IMR-90 (cell line): Measurements from ENCODE around the gene DDX54. TPM values are rescaled to one million over a fixed set of nuclear protein-coding genes. Genes with fewer than 3 reads are reported as not detected.

Experiments
- ATAC-seq: fragments of 200-7000 bp; cut with Tn5 transposase; 2 replicates; pipeline ENCODE4 v1.9.1; 2020; ENCODE audit warnings: low read depth, mild to moderate bottlenecking, moderate library complexity
- BruUV-seq: library from RNA; stranded (reverse); fragments of 400-500 nt; replicated peaks from 2 replicates; lab custom pipeline; 2021; lab: Mats Ljungman, UMichigan
- CTCF ChIA-PET: fragments of 300-600 bp; formaldehyde crosslinking; extraction: SDS; loops from one replicate; lab custom pipeline; 2021; ENCODE audit warnings: antibody characterized with exemption; lab: Yijun Ruan, JAX
- POLR2A ChIA-PET: fragments of 300-600 bp; sonication (Branson Sonifier 250); formaldehyde crosslinking; loops from one replicate; lab custom pipeline; 2022; ENCODE audit warnings: antibody characterized with exemption; ENCODE audit not compliant: unreplicated experiment; lab: Charles Lee
- DNase-seq: peaks from one replicate; pipeline ENCODE4 v3.0.0; 2013
- H2AFZ ChIP-seq: replicated peaks from 2 replicates; pipeline ENCODE3; 2013; ENCODE audit warnings: low read length, mild to moderate bottlenecking; ENCODE audit not compliant: poor library complexity
- H2AK5ac ChIP-seq: 2 replicates; pipeline ENCODE4 v1.6.1; 2013; ENCODE audit warnings: low read depth, low read length, inconsistent platforms
- H2AK9ac ChIP-seq: replicated peaks from 2 replicates; pipeline ENCODE3; 2013; ENCODE audit warnings: mild to moderate bottlenecking, low read depth, low read length, moderate library complexity; ENCODE audit not compliant: poor library complexity
- H2BK120ac ChIP-seq: 2 replicates; pipeline ENCODE4 v1.6.1; 2013; ENCODE audit warnings: low read depth, low read length, inconsistent platforms
- H2BK15ac ChIP-seq: 3 replicates; pipeline ENCODE4 v1.6.1; 2013; ENCODE audit warnings: low read depth, low read length, inconsistent platforms
- H2BK20ac ChIP-seq: 2 replicates; pipeline ENCODE4 v1.6.1; 2013; ENCODE audit warnings: low read depth, mild to moderate bottlenecking, inconsistent platforms, low read length, moderate library complexity
- H2BK5ac ChIP-seq: 2 replicates; pipeline ENCODE4 v1.6.1; 2013; ENCODE audit warnings: mild to moderate bottlenecking, low read depth, low read length, inconsistent platforms; ENCODE audit not compliant: poor library complexity, severe bottlenecking
- H3K14ac ChIP-seq: replicated peaks from 2 replicates; pipeline ENCODE4 v1.6.1; 2013; ENCODE audit warnings: low read depth, low read length, inconsistent platforms
- H3K18ac ChIP-seq: 2 replicates; pipeline ENCODE4 v1.6.1; 2013; ENCODE audit warnings: low read depth, low read length, control low read depth
- H3K23ac ChIP-seq: 2 replicates; pipeline ENCODE4 v1.6.1; 2013; ENCODE audit warnings: low read depth, low read length, inconsistent platforms
- H3K27ac ChIP-seq: 2 replicates; pipeline ENCODE4 v1.5.1; 2013; ENCODE audit warnings: mild to moderate bottlenecking, control low read depth, low read length; ENCODE audit not compliant: insufficient read depth
- H3K27me3 ChIP-seq: 2 replicates; pipeline ENCODE4 v1.6.1; 2013; ENCODE audit warnings: low read length; ENCODE audit not compliant: control insufficient read depth, insufficient read depth
- H3K36me3 ChIP-seq: 2 replicates; pipeline ENCODE4 v1.6.1; 2013; ENCODE audit warnings: low read length, mixed read lengths; ENCODE audit not compliant: control insufficient read depth, insufficient read depth
- H3K4ac ChIP-seq: 2 replicates; pipeline ENCODE4 v1.6.1; 2013; ENCODE audit warnings: low read depth, low read length, inconsistent platforms
- H3K4me1 ChIP-seq: 2 replicates; pipeline ENCODE4 v1.6.1; 2013; ENCODE audit warnings: low read length, mixed read lengths; ENCODE audit not compliant: control insufficient read depth, insufficient read depth
- H3K4me2 ChIP-seq: 2 replicates; pipeline ENCODE4 v1.6.1; 2013; ENCODE audit warnings: low read depth, mild to moderate bottlenecking, control low read depth, low read length, moderate library complexity
- H3K4me3 ChIP-seq: 2 replicates; pipeline ENCODE4 v1.5.1; 2013; ENCODE audit warnings: low read depth, mild to moderate bottlenecking, control low read depth, low read length, moderate library complexity; ENCODE audit not compliant: insufficient read depth
- H3K56ac ChIP-seq: 2 replicates; pipeline ENCODE4 v1.6.1; 2013; ENCODE audit warnings: low read length, inconsistent platforms; ENCODE audit not compliant: insufficient read depth; ENCODE audit errors: extremely low read depth
- H3K79me1 ChIP-seq, 2 experiments: 2 replicates each; pipeline ENCODE4 v1.6.1; 2013; ENCODE audit warnings: low read length in 2 of 2, inconsistent platforms in 1 of 2, low read depth in 1 of 2
- H3K9ac ChIP-seq: 2 replicates; pipeline ENCODE4 v1.6.1; 2013; ENCODE audit warnings: low read depth, low read length, control low read depth
- H3K9me1 ChIP-seq: 2 replicates; pipeline ENCODE4 v1.6.1; 2013; ENCODE audit warnings: low read length, inconsistent platforms; ENCODE audit not compliant: insufficient read depth
- H3K9me3 ChIP-seq: 2 replicates; pipeline ENCODE4 v1.6.1; 2013; ENCODE audit warnings: low read length; ENCODE audit not compliant: control insufficient read depth, insufficient read depth
- H4K20me1 ChIP-seq: 2 replicates; pipeline ENCODE4 v1.6.1; 2013; ENCODE audit warnings: low read length, inconsistent platforms; ENCODE audit not compliant: insufficient read depth
- H4K5ac ChIP-seq: 2 replicates; pipeline ENCODE4 v1.6.1; 2013; ENCODE audit warnings: mild to moderate bottlenecking, low read depth, low read length, control low read depth
- H4K8ac ChIP-seq, 2 experiments: 2 replicates each; pipeline ENCODE4 v1.6.1; 2013; ENCODE audit warnings: low read depth in 2 of 2, low read length in 2 of 2, control low read depth in 1 of 2, inconsistent platforms in 1 of 2
- H4K91ac ChIP-seq: 2 replicates; pipeline ENCODE4 v1.6.1; 2013; ENCODE audit warnings: low read depth, low read length, inconsistent platforms; ENCODE audit not compliant: insufficient read depth
- BHLHE40 ChIP-seq: fragments of 150-350 bp; IDR thresholded peaks from 2 replicates; pipeline ENCODE4 v1.6.1; 2016; ENCODE audit warnings: mild to moderate bottlenecking, low read depth, low read length
- CEBPB ChIP-seq: IDR thresholded peaks from 2 replicates; pipeline ENCODE4 v1.6.1; 2012; ENCODE audit warnings: low read depth, low read length, improper control_type of control experiment
- FOS ChIP-seq: fragments of 150-350 bp; IDR thresholded peaks from 2 replicates; pipeline ENCODE4 v1.6.1; 2016; ENCODE audit warnings: low read depth, low read length
- MAFK ChIP-seq: IDR thresholded peaks from 2 replicates; pipeline ENCODE4 v1.6.1; 2012; ENCODE audit warnings: low read depth, low read length, improper control_type of control experiment
- MAZ ChIP-seq: IDR thresholded peaks from 2 replicates; pipeline ENCODE4 v1.6.1; 2012; ENCODE audit warnings: low read depth, mild to moderate bottlenecking, low read length, improper control_type of control experiment, moderate library complexity, borderline replicate concordance
- MXI1 ChIP-seq: IDR thresholded peaks from 2 replicates; pipeline ENCODE4 v1.6.1; 2012; ENCODE audit warnings: low read depth, mild to moderate bottlenecking, low read length, moderate library complexity, borderline replicate concordance
- RCOR1 ChIP-seq: IDR thresholded peaks from 2 replicates; pipeline ENCODE4 v1.6.1; 2012; ENCODE audit warnings: mild to moderate bottlenecking, low read length, improper control_type of control experiment; ENCODE audit not compliant: insufficient replicate concordance
- SMC3 ChIP-seq: fragments of 150-350 bp; IDR thresholded peaks from 2 replicates; pipeline ENCODE4 v1.6.1; 2016; ENCODE audit warnings: low read depth, mild to moderate bottlenecking, antibody characterized with exemption, low read length, moderate library complexity
- WGBS, 2 experiments: methylation state at CpG; one replicate each; pipeline versions ENCODE4 v1.1.5 to v1.1.7; 2013; ENCODE audit warnings: missing lambda C conversion rate in 2 of 2; ENCODE audit not compliant: insufficient read length in 1 of 2; ENCODE audit errors: extremely low coverage in 2 of 2; 5-methylcytosine and 5-hydroxymethylcytosine counted together
- dilution Hi-C: fragments of 300-500 bp; cut with HindIII; formaldehyde crosslinking; loops from one replicate; pipeline ENCODE4 v1.14.3; 2018; ENCODE audit warnings: low sequenced_read_pairs; ENCODE audit not compliant: unreplicated experiment
- in situ Hi-C: fragments of 300-500 bp; cut with MboI; formaldehyde crosslinking; loops from 3 replicates; pipeline ENCODE4 v1.14.3; 2019; ENCODE audit warnings: low sequenced_read_pairs, inconsistent platforms, mixed read lengths
- intact Hi-C: fragments of 100-400 bp; cut with micrococcal nuclease; formaldehyde crosslinking; loops from 2 replicates; pipeline ENCODE4 v1.10.0; 2022
- polyA plus RNA-seq, 3 experiments: library from polyadenylated mRNA; depleted of rRNA; stranded (reverse); fragments of >200 nt; gene quantifications; 2 replicates each; pipeline ENCODE4 v1.2.3, GENCODE V29; 2012; ENCODE audit warnings: low replicate concordance in 1 of 3
- total RNA-seq: library from RNA; depleted of rRNA; stranded (reverse); fragments of >200 nt; gene quantifications from 2 replicates; pipeline ENCODE4 v1.2.3, GENCODE V29; 2012
- TF ChIP-seq, protein P1 (sequence below): conservative IDR thresholded peaks from 2 replicates; pipeline ENCODE4 v1.5.1; 2012; ENCODE audit warnings: mild to moderate bottlenecking, low read depth, low read length, improper control_type of control experiment
- TF ChIP-seq, protein P2 (sequence below): fragments of 150-350 bp; IDR thresholded peaks from 2 replicates; pipeline ENCODE4 v1.6.1; 2017; ENCODE audit warnings: mild to moderate bottlenecking, antibody characterized with exemption, low read length, low read depth
- TF ChIP-seq, protein P3 (sequence below): fragments of 150-350 bp; IDR thresholded peaks from 2 replicates; pipeline ENCODE4 v1.6.1; 2016; ENCODE audit warnings: low read depth, mild to moderate bottlenecking, low read length, moderate library complexity, borderline replicate concordance

DDX54 gene
- total and polyA plus RNA-seq, 2 of the 4 experiments (the other 2 are of a cell fraction): 23.8 to 47.5 TPM

DNA sequence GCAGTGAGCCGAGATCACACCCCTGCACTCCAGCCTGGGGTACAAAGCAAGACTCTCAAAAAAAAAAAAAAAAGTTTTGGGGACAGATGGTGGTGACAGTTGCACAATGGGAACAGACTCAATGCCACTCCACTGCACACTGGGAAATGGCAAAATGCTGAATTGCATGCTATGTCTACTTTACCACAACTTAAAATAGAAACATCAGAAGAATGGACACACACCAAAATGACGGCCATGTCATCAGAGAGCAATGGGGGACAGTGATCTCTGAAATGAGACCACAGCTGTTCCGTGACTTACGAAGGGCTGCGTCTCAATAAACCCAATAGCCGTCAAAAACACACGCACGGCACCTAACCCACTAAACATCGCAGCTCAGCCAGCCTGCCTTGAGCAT, 13.7 kb downstream of the DDX54 start:
- Histone ChIP-seq H4K91ac (no peak overlapping the region), H2AK9ac (no peak overlapping the region), H3K9ac (no peak overlapping the region), H3K4me1 (peaks cover 2% of the 10 kb centered on the region; the same call in 1 of the 2 replicates), H3K9me3 (peaks cover under 1% of the 10 kb centered on the region; the same call in 1 of the 2 replicates), H3K4me2 (no peak overlapping the region), H3K9me1 (no peaks in the 10 kb centered on the region), H3K56ac (no peak overlapping the region), H2AFZ (no peak overlapping the region), H3K23ac (no peak overlapping the region), H3K27me3 (no peaks in the 10 kb centered on the region), H3K27ac (no peak overlapping the region), H3K14ac (no peak overlapping the region), H2BK15ac (no peak overlapping the region), H3K18ac (no peak overlapping the region), H2BK5ac (no peak overlapping the region), H3K36me3 (peaks cover 63% of the 10 kb centered on the region), H2BK120ac (no peak overlapping the region), H4K8ac (no peak overlapping the region), H2AK5ac (no peak overlapping the region), H2BK20ac (no peak overlapping the region), H4K20me1 (peaks cover 2% of the 10 kb centered on the region), H4K5ac (no peak overlapping the region), H3K4ac (no peak overlapping the region), H3K79me1 (peaks cover 5 to 7% of the 10 kb centered on the region in 2 experiments; a peak in 2 of 4 replicates), H3K4me3 (no peak overlapping the region)
- 62% methylated on average over 2 of the region's 9 CpGs; no CpG with 5 or more reads in 1 of the 2 experiments for WGBS, 2 experiments
- no TSS peak for BruUV-seq
- TF ChIP-seq, protein P1, sequence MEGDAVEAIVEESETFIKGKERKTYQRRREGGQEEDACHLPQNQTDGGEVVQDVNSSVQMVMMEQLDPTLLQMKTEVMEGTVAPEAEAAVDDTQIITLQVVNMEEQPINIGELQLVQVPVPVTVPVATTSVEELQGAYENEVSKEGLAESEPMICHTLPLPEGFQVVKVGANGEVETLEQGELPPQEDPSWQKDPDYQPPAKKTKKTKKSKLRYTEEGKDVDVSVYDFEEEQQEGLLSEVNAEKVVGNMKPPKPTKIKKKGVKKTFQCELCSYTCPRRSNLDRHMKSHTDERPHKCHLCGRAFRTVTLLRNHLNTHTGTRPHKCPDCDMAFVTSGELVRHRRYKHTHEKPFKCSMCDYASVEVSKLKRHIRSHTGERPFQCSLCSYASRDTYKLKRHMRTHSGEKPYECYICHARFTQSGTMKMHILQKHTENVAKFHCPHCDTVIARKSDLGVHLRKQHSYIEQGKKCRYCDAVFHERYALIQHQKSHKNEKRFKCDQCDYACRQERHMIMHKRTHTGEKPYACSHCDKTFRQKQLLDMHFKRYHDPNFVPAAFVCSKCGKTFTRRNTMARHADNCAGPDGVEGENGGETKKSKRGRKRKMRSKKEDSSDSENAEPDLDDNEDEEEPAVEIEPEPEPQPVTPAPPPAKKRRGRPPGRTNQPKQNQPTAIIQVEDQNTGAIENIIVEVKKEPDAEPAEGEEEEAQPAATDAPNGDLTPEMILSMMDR: no peak
- TF ChIP-seq MXI1 (no peak), RCOR1 (no peak), MAFK (no peak), CEBPB (no peak), SMC3 (no peak), MAZ (no peak), FOS (no peak), BHLHE40 (no peak)
- TF ChIP-seq, protein P2, sequence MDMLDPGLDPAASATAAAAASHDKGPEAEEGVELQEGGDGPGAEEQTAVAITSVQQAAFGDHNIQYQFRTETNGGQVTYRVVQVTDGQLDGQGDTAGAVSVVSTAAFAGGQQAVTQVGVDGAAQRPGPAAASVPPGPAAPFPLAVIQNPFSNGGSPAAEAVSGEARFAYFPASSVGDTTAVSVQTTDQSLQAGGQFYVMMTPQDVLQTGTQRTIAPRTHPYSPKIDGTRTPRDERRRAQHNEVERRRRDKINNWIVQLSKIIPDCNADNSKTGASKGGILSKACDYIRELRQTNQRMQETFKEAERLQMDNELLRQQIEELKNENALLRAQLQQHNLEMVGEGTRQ: no peak
- TF ChIP-seq, protein P3, sequence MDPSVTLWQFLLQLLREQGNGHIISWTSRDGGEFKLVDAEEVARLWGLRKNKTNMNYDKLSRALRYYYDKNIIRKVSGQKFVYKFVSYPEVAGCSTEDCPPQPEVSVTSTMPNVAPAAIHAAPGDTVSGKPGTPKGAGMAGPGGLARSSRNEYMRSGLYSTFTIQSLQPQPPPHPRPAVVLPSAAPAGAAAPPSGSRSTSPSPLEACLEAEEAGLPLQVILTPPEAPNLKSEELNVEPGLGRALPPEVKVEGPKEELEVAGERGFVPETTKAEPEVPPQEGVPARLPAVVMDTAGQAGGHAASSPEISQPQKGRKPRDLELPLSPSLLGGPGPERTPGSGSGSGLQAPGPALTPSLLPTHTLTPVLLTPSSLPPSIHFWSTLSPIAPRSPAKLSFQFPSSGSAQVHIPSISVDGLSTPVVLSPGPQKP: no peak
- dilution Hi-C loops: no loop called here
- POLR2A ChIA-PET: no interaction called here
- in situ Hi-C loops: loop anchor here (5.0 kb wide), 1 partner anchor 124 kb away; no protein-coding TSS in a partner anchor
- no peak for ATAC-seq
- intact Hi-C loops: no loop called here
- DNase-seq: no peak
- CTCF ChIA-PET: interaction anchor here (0.7 kb wide), 1 partner anchor 193 kb away, joined by 3 read pairs; the partner anchor contains the start of gene OAS2
